ENCODE data around the gene PANK1. TPM values are rescaled to one million over a fixed set of nuclear protein-coding genes. Genes with fewer than 3 reads are reported as not detected.

Gene PANK1
- total RNA-seq, 1 experiment from 2014 or later, result 33.2 TPM

GRCh38 chr10:89537364-89537763, 107.7 kb downstream of the PANK1 start:
- Histone ChIP-seq H4K20me1 (ENCODE audit: control insufficient read depth, insufficient read depth, insufficient read length) (no peaks in the 10 kb centered on the region), H2BK15ac (ENCODE audit: low read depth, low read length) (no peak overlapping the region), H3K23ac (ENCODE audit: insufficient read length, low read depth, low read length) (no peak overlapping the region), H3K14ac (ENCODE audit: insufficient read depth, low read length) (no peak overlapping the region), H4K8ac (replicated peaks; ENCODE audit: insufficient read length, low read depth, low read length) (no peak overlapping the region), H2BK5ac (ENCODE audit: insufficient read length, low read length) (no peak overlapping the region), H2AK5ac (ENCODE audit: insufficient read length, low read length) (no peak overlapping the region), H3K79me1 (ENCODE audit: insufficient read depth, low read depth, low read length, poor library complexity, severe bottlenecking) (no peaks in the 10 kb centered on the region), H3K9me3 (ENCODE audit: control insufficient read depth, low read depth, low read length) (no peaks in the 10 kb centered on the region), H2AFZ (ENCODE audit: low read length) (no peak overlapping the region), H3K4me2 (ENCODE audit: insufficient read depth, insufficient read length, low read length) (no peak overlapping the region), H3K4ac (ENCODE audit: low read depth, low read length) (no peak overlapping the region), H3K4me1 (ENCODE audit: insufficient read depth, low read length) (peaks cover 2% of the 10 kb centered on the region; the same call in 1 of the 2 replicates), H2BK20ac (ENCODE audit: low read depth, low read length, poor library complexity, severe bottlenecking) (no peak overlapping the region), H3K56ac (ENCODE audit: insufficient read length, low read depth, low read length) (no peak overlapping the region), H3T11ph (ENCODE audit: low read length) (no peak overlapping the region), H3K9ac (ENCODE audit: extremely low read depth, insufficient read length, low read length) (no peak overlapping the region), H2BK12ac (ENCODE audit: insufficient read length, low read depth, low read length) (no peak overlapping the region), H4K91ac (ENCODE audit: insufficient read length, low read depth, low read length) (no peak overlapping the region), H3K18ac (ENCODE audit: insufficient read length, low read depth, low read length) (no peak overlapping the region), H3K27me3 (ENCODE audit: insufficient read depth, low read length) (peaks cover 3% of the 10 kb centered on the region), H2BK120ac (ENCODE audit: low read depth, low read length, poor library complexity, severe bottlenecking) (no peak overlapping the region), H4K5ac (ENCODE audit: insufficient read length, low read depth, low read length) (no peak overlapping the region), H3K23me2 (ENCODE audit: insufficient read length, low read depth, low read length, poor library complexity, severe bottlenecking) (peaks cover 13% of the 10 kb centered on the region), H3K27ac (ENCODE audit: insufficient read length, low read depth, low read length) (no peak overlapping the region), H3K79me2 (ENCODE audit: insufficient read depth, low read length) (no peaks in the 10 kb centered on the region)
- Mint-ChIP-seq H3K27me3 (ENCODE audit: low read depth) (peaks cover 31% of the 10 kb centered on the region), H3K36me3 (ENCODE audit: insufficient read depth in 1 of 3, low read depth in 3 of 3) (no peaks in the 10 kb centered on the region), H3K4me3 (no peak overlapping the region), H3K27ac (no peak overlapping the region), H3K9me3 (no peaks in the 10 kb centered on the region), H3K4me1 (peaks cover 34 to 40% of the 10 kb centered on the region in 2 experiments)
- no peak for TF ChIP-seq CTCF (conservative IDR thresholded peaks at IDR 0.05)
- no peak for DNase-seq
- WGBS (ENCODE audit: extremely low coverage, insufficient read length, low lambda C conversion rate), result no CpG with 5 or more reads among the region's 1 CpG

Measured in H9 (cell line).